ENCODE results near the gene CDH23.

DNA sequence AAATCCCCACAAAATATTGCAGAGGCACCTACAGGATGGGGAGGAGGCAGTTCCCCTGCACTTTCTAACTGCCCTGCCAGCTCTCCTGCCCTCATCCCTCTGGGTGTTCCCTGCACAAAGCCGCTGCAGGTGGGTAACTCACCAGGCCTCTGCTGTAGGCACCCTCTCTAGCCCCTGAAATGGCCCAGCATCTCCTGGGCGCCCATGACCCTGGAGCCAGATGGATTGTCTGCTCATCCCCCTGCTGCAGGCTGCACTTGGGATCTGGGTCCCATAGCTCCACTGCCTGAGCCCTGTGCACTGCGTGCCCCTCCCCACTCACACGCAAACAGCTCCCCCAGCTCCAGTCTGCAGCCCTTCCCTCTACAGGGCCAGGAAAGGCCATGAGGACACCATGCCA is 192.0 kb downstream of the CDH23 start:
- TF ChIP-seq POLR2A (IDR thresholded peaks at IDR 0.05; ENCODE audit: low read length) = no peak
- TF ChIP-seq GATA1 (IDR thresholded peaks at IDR 0.05; ENCODE audit: low read depth, low read length) = no peak

Data from erythroblast (primary cell).